Urinary bladder (tissue), 4 donors: Measurements from ENCODE around the gene AFAP1L2. TPM values are rescaled to one million over a fixed set of nuclear protein-coding genes. Genes with fewer than 3 reads are reported as not detected.

Experiments used
- DNase-seq: peaks from one replicate; pipeline ENCODE4 v3.0.0-alpha.2; 2015; ENCODE audit errors: extremely low spot score
- H3K27ac ChIP-seq: one replicate; pipeline ENCODE4 v1.5.1; 2013; ENCODE audit warnings: low read depth, mild to moderate bottlenecking, moderate library complexity
- H3K36me3 ChIP-seq: one replicate; pipeline ENCODE4 v1.6.1; 2013; ENCODE audit warnings: mild to moderate bottlenecking, moderate library complexity; ENCODE audit not compliant: insufficient read depth
- H3K4me1 ChIP-seq: one replicate; pipeline ENCODE4 v1.6.1; 2013; ENCODE audit warnings: mild to moderate bottlenecking, moderate library complexity; ENCODE audit not compliant: insufficient read depth
- H3K4me3 ChIP-seq: one replicate; pipeline ENCODE4 v1.5.1; 2013; ENCODE audit warnings: low read depth, low read length
- WGBS: extraction: QIAGEN DNeasy Blood & Tissue Kit; methylation state at CpG from one replicate; pipeline ENCODE4 v1.1.7; 2013; 5-methylcytosine and 5-hydroxymethylcytosine counted together
- polyA plus RNA-seq: library from polyadenylated mRNA; stranded (reverse); fragments of 200-250 nt; gene quantifications from one replicate; pipeline ENCODE4 v1.2.3, GENCODE V29; 2013
- total RNA-seq: library from RNA; depleted of rRNA; stranded (reverse); fragments of >200 nt; gene quantifications from one replicate; pipeline ENCODE4 v1.2.3, GENCODE V29; 2014
- donor health status: healthy with polysubstance abuse.
- donor health status: healthy.

The AFAP1L2 gene
- total and polyA plus RNA-seq, 2 donors = 9.1 to 32.6 TPM

DNA sequence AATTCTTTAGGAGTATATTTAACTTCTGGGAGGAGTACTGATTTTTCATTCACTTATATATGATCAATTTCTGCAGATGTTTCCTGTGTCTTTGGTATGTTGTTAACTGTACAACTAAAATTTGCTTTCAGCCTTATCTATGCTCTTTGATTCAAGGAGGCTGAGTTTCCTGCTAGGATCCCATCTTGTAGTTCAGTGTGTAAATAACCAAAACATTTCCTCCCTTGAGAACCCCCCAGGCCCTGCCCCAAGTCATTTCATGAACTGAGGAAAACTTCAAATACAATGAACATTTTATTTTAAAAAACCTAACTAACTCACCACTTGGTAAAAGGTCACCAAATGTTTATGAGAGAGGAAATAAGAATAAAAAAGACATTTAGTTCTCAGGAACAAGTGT lies 109.8 kb downstream of the AFAP1L2 start:
- H3K4me3 ChIP-seq = no peak overlapping the region
- no peak overlapping the region for H3K27ac ChIP-seq
- peaks cover 5% of the 10 kb centered on the region for H3K36me3 ChIP-seq

DNA sequence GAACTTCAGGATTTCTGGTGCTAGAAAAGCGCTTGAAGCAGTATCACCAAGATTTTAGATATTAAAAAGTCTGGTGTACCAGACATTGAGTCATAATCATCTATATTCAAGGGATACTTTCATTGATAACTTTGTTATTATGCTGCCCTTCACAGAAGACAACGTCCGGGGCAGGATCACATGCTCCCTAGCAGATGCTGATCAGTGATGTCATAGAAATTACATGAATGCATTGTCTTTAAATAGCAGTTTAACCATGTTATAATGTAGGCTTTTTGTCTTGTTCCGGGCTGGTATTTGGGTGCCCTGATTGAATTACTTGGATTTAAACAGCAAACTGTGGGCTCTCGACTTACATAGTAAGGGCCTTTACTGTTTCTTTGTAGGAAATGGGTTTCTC lies 111.2 kb downstream of the AFAP1L2 start:
- WGBS = 86% methylated on average over 5 of the region's 5 CpGs
- Histone ChIP-seq H3K4me3 (no peak overlapping the region), H3K4me1 (no peaks in the 10 kb centered on the region), H3K27ac (no peak overlapping the region), H3K36me3 (peaks cover 5% of the 10 kb centered on the region)
- no peak for DNase-seq

More for the DNA sequence above, 109.8 kb downstream of the AFAP1L2 start:
- DNase-seq = no peak
- no peaks in the 10 kb centered on the region for H3K4me1 ChIP-seq

DNA sequence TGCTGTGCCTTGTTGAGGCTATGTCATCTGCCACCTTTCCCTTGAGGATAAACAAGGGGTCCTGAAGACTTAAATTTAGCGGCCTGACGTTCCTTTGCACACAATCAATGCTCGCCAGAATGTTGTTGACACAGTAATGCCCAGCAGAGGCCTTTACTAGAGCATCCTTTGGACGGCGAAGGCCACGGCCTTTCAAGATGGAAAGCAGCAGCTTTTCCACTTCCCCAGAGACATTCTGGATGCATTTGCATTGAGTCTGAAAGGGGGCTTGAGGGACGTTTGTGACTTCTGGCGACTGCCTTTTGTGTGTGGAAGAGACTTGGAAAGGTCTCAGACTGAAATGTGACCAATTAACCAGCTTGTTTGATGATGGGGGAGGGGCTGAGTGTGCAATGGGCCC lies 112.8 kb downstream of the AFAP1L2 start:
- WGBS = 85% methylated on average over 8 of the region's 8 CpGs
- no peak for DNase-seq

DNA sequence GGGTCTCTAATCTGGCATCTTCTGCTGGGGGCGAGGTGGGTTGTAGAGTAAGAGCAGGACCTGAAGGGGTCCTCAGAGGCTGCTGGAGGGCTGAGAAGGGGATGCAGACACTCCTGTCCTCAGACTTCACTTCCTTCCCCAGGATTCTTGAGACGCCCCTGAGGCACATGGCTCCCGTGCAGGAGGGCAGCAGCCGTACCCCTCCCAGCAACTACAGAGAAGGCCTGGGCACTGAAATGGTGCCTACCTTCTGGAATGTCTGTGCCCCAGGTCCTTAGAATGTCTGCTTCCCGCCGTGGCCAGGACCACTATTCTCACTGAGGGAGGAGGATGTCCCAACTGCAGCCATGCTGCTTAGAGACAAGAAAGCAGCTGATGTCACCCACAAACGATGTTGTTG lies 113.2 kb downstream of the AFAP1L2 start:
- no peaks in the 10 kb centered on the region for H3K4me1 ChIP-seq
- H3K27ac ChIP-seq = no peak overlapping the region
- no peak for DNase-seq
- no peaks in the 10 kb centered on the region for H3K36me3 ChIP-seq
- no peak overlapping the region for H3K4me3 ChIP-seq
- WGBS = 92% methylated on average over 7 of the region's 7 CpGs

More for the DNA sequence above, 112.8 kb downstream of the AFAP1L2 start:
- no peak overlapping the region for H3K27ac ChIP-seq
- no peak overlapping the region for H3K4me3 ChIP-seq
- H3K4me1 ChIP-seq = no peaks in the 10 kb centered on the region
- H3K36me3 ChIP-seq = no peaks in the 10 kb centered on the region

DNA sequence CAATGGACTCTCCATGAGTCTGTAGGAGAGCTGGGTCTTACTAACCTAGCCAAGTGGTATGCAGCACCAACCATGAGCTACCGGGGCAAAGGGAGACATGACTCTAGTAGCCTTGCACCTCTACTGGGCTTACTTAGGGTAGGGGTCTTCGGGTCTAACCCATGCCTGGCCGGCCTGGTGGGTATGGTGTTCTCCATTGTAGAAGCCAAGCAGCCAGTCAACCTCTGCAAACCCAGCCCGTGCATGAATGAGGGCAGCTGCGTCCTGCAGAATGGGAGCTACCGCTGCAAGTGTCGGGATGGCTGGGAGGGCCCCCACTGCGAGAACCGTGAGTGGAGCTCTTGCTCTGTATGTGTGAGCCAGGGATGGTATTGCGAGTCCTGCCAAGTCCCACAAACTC lies 114.3 kb downstream of the AFAP1L2 start:
- H3K36me3 ChIP-seq = no peaks in the 10 kb centered on the region
- no peaks in the 10 kb centered on the region for H3K4me1 ChIP-seq
- 96% methylated on average over 10 of the region's 10 CpGs for WGBS
- H3K4me3 ChIP-seq = no peak overlapping the region
- no peak overlapping the region for H3K27ac ChIP-seq
- no peak for DNase-seq

DNA sequence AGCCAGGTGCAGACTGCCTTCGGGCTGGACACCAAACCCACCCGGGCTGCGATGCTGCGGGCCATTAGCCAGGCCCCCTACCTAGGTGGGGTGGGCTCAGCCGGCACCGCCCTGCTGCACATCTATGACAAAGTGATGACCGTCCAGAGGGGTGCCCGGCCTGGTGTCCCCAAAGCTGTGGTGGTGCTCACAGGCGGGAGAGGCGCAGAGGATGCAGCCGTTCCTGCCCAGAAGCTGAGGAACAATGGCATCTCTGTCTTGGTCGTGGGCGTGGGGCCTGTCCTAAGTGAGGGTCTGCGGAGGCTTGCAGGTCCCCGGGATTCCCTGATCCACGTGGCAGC lies 115.2 kb downstream of the AFAP1L2 start:
- 94% methylated on average over 16 of the region's 16 CpGs for WGBS
- DNase-seq = no peak
- no peaks in the 10 kb centered on the region for H3K4me1 ChIP-seq

DNA sequence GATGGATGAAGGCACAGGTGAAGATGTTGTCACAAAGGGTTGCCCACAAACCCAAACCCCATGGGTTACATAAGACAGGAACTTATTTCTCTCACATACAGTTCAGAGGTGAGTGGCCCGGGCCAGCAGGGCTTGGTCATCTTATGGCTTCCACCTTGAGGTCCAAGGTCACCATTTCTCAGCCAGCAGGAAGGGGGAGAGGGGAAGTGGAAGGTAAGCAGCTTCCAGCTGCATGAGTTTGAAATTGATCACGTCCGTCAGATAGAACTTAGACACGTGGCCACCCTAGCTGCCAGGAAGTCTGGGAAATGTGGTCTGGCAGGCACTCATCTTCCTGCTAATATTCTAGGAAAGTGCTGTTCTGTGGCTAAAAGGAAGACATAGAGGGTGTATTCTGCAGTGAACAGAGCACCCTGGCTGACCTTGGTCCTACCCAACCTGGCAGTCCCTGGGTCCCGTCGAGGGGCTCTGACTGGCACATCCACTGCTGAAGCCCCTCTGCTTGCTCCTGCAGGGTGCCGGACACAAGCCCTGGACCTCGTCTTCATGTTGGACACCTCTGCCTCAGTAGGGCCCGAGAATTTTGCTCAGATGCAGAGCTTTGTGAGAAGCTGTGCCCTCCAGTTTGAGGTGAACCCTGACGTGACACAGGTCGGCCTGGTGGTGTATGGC lies 115.7 kb downstream of the AFAP1L2 start:
- Histone ChIP-seq H3K4me1 (no peaks in the 10 kb centered on the region), H3K4me3 (no peak overlapping the region), H3K27ac (no peak overlapping the region), H3K36me3 (no peaks in the 10 kb centered on the region)
- no peak for DNase-seq
- 82% methylated on average over 11 of the region's 11 CpGs for WGBS

More for the DNA sequence above, 115.2 kb downstream of the AFAP1L2 start:
- Histone ChIP-seq H3K4me3 (no peak overlapping the region), H3K36me3 (no peaks in the 10 kb centered on the region), H3K27ac (no peak overlapping the region)

DNA sequence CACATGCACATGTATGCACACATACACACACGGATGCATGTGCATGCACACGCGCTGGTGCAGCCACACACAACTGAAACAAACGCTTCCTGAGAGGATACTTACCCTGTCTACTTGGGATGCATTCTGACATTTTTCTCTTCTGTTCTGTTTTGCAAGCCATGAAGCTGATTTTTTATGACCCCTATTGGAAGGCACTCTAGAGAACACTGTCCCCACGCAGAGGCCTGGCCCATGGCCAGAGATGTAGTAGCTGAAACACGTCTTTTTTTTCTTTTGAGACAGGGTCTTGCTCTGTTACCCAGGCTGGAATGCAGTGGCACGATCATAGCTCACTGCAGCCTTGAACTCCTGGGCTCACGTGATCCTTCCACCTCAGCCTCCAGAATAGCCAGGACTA lies 117.4 kb downstream of the AFAP1L2 start:
- Histone ChIP-seq H3K4me1 (no peaks in the 10 kb centered on the region), H3K27ac (no peak overlapping the region), H3K36me3 (no peaks in the 10 kb centered on the region), H3K4me3 (no peak overlapping the region)
- no peak for DNase-seq
- WGBS = 63% methylated on average over 8 of the region's 8 CpGs

DNA sequence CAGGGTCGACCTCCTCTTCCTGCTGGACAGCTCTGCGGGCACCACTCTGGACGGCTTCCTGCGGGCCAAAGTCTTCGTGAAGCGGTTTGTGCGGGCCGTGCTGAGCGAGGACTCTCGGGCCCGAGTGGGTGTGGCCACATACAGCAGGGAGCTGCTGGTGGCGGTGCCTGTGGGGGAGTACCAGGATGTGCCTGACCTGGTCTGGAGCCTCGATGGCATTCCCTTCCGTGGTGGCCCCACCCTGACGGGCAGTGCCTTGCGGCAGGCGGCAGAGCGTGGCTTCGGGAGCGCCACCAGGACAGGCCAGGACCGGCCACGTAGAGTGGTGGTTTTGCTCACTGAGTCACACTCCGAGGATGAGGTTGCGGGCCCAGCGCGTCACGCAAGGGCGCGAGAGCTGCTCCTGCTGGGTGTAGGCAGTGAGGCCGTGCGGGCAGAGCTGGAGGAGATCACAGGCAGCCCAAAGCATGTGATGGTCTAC lies 118.3 kb downstream of the AFAP1L2 start:
- WGBS = 88% methylated on average over 31 of the region's 31 CpGs
- Histone ChIP-seq H3K4me3 (no peak overlapping the region), H3K36me3 (no peaks in the 10 kb centered on the region), H3K4me1 (no peaks in the 10 kb centered on the region), H3K27ac (no peak overlapping the region)
- DNase-seq = no peak

DNA sequence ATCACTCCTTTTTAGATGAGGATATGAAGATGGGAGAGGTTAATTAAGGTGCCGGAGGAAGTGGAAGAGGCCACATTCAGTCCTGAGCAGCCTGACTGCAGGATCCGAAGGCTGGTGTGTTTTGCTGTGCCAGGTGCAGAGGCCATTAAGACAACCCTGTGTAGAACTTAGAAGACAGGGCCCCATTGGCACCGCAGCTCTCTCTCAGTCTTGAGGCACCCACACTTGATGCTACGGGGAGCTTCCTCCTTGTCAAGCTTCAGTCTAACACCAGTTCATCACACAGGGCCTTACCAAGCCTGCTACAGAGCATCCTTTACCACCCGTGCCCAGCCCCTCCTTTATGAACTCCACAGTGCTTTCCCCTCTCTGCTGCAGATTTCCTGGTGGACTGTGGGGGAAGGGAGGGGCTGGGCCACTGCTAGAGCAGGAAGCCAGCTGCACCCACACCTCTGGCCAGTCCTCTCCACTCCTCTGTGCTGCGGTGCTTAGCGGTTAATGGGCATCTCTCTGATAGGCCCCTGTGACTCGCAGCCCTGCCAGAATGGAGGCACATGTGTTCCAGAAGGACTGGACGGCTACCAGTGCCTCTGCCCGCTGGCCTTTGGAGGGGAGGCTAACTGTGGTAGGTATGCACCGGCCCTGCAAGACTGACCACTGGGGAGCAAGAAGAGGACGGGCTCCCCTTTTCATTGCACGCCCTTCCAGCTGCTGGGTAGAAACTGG lies 119.8 kb downstream of the AFAP1L2 start:
- DNase-seq = no peak
- H3K4me1 ChIP-seq = no peaks in the 10 kb centered on the region
- H3K27ac ChIP-seq = no peak overlapping the region
- H3K4me3 ChIP-seq = no peak overlapping the region
- no peaks in the 10 kb centered on the region for H3K36me3 ChIP-seq
- 80% methylated on average over 13 of the region's 13 CpGs for WGBS

DNA sequence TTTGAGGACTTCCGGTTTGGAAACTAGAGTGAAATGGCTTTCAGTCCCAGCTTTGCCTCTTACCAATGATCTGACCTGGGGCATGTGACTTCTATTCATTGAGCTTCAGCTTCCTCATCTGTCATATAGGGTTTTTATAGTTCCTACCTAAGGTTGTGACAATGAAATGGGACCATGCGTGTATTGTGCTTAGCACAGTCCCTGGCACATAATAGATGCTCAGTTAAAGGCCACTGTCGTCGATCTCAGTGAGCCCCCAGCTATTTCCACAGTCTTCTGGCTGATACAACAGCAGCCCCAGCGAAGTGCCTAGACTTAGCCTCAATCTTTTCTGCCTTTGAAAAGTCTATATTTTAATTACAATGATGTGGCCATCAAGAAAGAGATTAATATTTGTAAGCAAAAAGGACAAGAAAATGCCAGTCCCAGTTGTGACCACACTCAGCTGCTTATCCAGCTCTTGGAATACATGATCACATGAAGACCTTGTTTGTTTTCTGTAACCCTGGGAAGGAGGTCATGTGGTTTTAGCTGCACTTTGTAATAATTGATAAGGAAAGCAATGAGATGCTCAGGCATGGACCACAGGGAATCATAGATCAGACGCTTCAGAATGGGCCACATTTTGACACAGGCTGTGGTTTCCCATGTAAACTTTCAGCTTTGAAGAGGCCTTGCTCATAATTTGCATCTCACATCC lies 120.6 kb downstream of the AFAP1L2 start:
- Histone ChIP-seq H3K4me3 (no peak overlapping the region), H3K4me1 (no peaks in the 10 kb centered on the region), H3K27ac (no peak overlapping the region), H3K36me3 (no peaks in the 10 kb centered on the region)
- DNase-seq = no peak
- WGBS = 91% methylated on average over 6 of the region's 6 CpGs

DNA sequence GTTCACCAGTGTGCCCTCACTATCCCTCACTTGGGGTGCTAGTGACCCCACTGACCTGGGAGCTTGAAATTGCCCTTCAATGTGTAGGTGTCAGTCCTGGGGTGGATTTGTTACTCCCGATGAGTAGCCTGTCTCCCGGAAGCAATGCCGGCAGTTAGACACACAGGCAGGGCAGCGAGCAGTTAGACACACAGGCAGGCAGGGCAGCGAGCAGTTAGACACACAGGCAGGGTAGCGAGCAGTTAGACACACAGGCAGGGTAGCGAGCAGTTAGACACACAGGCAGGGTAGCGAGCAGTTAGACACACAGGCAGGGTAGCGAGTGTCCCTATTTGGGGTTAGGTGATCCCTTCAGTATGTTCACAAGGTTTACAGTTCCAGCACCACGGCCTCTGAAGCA lies 121.2 kb downstream of the AFAP1L2 start:
- DNase-seq = no peak
- Histone ChIP-seq H3K4me3 (no peak overlapping the region), H3K4me1 (no peaks in the 10 kb centered on the region), H3K27ac (no peak overlapping the region), H3K36me3 (no peaks in the 10 kb centered on the region)
- 95% methylated on average over 10 of the region's 10 CpGs for WGBS

DNA sequence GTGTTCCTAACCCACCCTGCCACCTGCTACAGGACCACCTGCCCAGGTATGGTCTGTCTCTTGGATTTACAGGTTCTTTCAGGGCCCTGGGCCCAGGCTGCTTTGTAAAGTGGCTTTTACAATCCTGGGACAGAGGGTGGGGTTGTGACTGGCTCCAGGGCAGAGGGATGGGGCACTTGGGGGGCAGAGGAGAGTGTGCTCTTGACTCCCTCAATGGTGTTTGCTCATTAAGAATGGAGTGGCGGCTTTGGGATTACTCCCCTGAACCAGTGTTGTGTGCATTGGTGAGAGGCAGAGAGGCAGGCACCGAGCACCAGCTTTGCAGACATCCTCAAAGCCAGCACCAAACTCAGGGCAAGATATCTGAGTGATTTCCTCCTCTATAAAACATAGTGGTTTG lies 121.8 kb downstream of the AFAP1L2 start:
- DNase-seq = no peak
- no peaks in the 10 kb centered on the region for H3K36me3 ChIP-seq
- 89% methylated on average over 2 of the region's 2 CpGs for WGBS
- H3K4me1 ChIP-seq = no peaks in the 10 kb centered on the region
- no peak overlapping the region for H3K27ac ChIP-seq
- H3K4me3 ChIP-seq = no peak overlapping the region

DNA sequence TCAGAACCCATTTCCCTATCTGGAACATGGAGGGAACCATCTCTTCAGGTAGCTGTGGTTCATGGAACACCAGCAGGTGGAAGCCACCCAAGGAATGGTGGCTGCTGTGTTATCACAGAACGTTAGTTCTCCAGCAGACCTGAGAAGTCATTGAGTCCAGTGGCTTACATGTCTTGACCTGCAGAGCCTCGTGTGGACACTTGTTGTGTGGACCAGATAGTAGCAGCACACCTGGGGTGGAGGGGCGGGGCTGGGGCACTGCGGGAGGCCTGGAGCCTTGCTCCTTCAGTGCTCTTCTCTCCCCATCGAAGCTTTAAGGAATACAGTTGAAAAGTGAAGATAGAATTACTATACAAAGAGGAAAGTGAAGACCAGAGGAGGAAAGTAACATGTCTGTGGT lies 122.8 kb downstream of the AFAP1L2 start:
- no peak for DNase-seq
- 84% methylated on average over 5 of the region's 5 CpGs for WGBS
- H3K4me3 ChIP-seq = no peak overlapping the region
- H3K36me3 ChIP-seq = no peaks in the 10 kb centered on the region
- H3K4me1 ChIP-seq = no peaks in the 10 kb centered on the region
- H3K27ac ChIP-seq = no peak overlapping the region
